GM12878 (cell line): Measurements from ENCODE around the gene TEX51. TPM values are rescaled to one million over a fixed set of nuclear protein-coding genes. Genes with fewer than 3 reads are reported as not detected.

Experiments
- ATAC-seq: fragments of 200-7000 bp; cut with Tn5 transposase; 3 replicates; pipeline ENCODE4 v1.9.1; 2020; ENCODE audit warnings: mild to moderate bottlenecking, moderate library complexity
- BruUV-seq: library from RNA; stranded (reverse); fragments of 400-500 nt; replicated peaks from 2 replicates; lab custom pipeline; 2021; lab: Mats Ljungman, UMichigan
- CTCF ChIA-PET: fragments of 300-600 bp; sonication (Branson Sonifier 250); formaldehyde crosslinking; extraction: SDS; loops from one replicate; lab custom pipeline; 2021; ENCODE audit warnings: inconsistent platforms; lab: Yijun Ruan, JAX
- POLR2A ChIA-PET: fragments of 350-600 bp; formaldehyde crosslinking; extraction: SDS; loops from one replicate; lab custom pipeline; 2021; ENCODE audit warnings: inconsistent platforms; lab: Charles Lee
- RAD21 ChIA-PET: fragments of 300-600 bp; sonication (Branson Sonifier 250); formaldehyde crosslinking; loops from one replicate; lab custom pipeline; 2023; ENCODE audit warnings: antibody characterized with exemption; ENCODE audit not compliant: unreplicated experiment; lab: Charles Lee
- SMC1A ChIA-PET: fragments of 300-600 bp; sonication (Branson Sonifier 250); formaldehyde crosslinking; loops from one replicate; lab custom pipeline; 2023; ENCODE audit not compliant: unreplicated experiment, uncharacterized antibody; lab: Charles Lee
- DNase-seq: peaks from one replicate; pipeline ENCODE4 v3.0.0-alpha.2; 2011; ENCODE audit warnings: low read depth, low spot score
- FAIRE-seq: peaks from 3 replicates; lab custom pipeline; 2011; peaks lifted over from hg19 to GRCh38; lab: Jason Lieb, UNC
- H2AFZ ChIP-seq: 2 replicates; pipeline ENCODE4 v1.6.0; 2011; ENCODE audit warnings: low read depth, low read length, control low read depth; ENCODE audit not compliant: control insufficient read depth
- H3K27ac ChIP-seq: 2 replicates; pipeline ENCODE4 v1.5.1; 2011; ENCODE audit warnings: control low read depth; ENCODE audit not compliant: control insufficient read depth, insufficient read depth
- H3K27me3 ChIP-seq, 2 experiments: replicated peaks in 1 of 2; 2 replicates each; pipeline versions ENCODE4 v1.6.0 to v1.6.1; 2011; ENCODE audit warnings: low read length in 1 of 2; ENCODE audit not compliant: control insufficient read depth in 2 of 2, insufficient read depth in 2 of 2
- H3K36me3 ChIP-seq, 2 experiments: 2 replicates each; pipeline ENCODE4 v1.5.1; 2011; ENCODE audit warnings: low read length in 1 of 2; ENCODE audit not compliant: control insufficient read depth in 2 of 2, insufficient read depth in 2 of 2
- H3K4me1 ChIP-seq: 2 replicates; pipeline ENCODE4 v1.6.1; 2011; ENCODE audit warnings: mild to moderate bottlenecking, low read length, moderate library complexity, mixed read lengths; ENCODE audit not compliant: control insufficient read depth, insufficient read depth
- H3K4me2 ChIP-seq: 2 replicates; pipeline ENCODE4 v1.6.0; 2011; ENCODE audit warnings: control low read depth; ENCODE audit not compliant: control insufficient read depth, insufficient read depth
- H3K4me3 ChIP-seq: fragments of 200-600 bp; sonication (generic); 2 replicates; pipeline ENCODE4 v1.5.1; 2016
- H3K79me2 ChIP-seq: 2 replicates; pipeline ENCODE4 v1.6.0; 2011; ENCODE audit warnings: low read length; ENCODE audit not compliant: control insufficient read depth, insufficient read depth
- H3K9ac ChIP-seq: 2 replicates; pipeline ENCODE4 v1.8.0; 2011; ENCODE audit warnings: low read length, control low read depth, mixed read lengths; ENCODE audit not compliant: control insufficient read depth, insufficient read depth
- H3K9me3 ChIP-seq: replicated peaks from 3 replicates; pipeline ENCODE4 v1.5.1; 2011; ENCODE audit warnings: mild to moderate bottlenecking, low read length; ENCODE audit not compliant: control insufficient read depth, insufficient read depth
- H4K20me1 ChIP-seq: 2 replicates; pipeline ENCODE4 v1.6.0; 2011; ENCODE audit not compliant: control insufficient read depth, insufficient read depth
- CREB1 ChIP-seq: IDR thresholded peaks from 2 replicates; pipeline ENCODE4 v1.6.1; 2012; ENCODE audit warnings: low read depth, mild to moderate bottlenecking, inconsistent platforms
- HDAC6 ChIP-seq: fragments of 200-600 bp; sonication (generic); IDR thresholded peaks from one replicate; pipeline ENCODE4 v1.8.0; 2017; ENCODE audit warnings: antibody characterized with exemption; ENCODE audit not compliant: unreplicated experiment
- MEF2B ChIP-seq: fragments of 450-650 bp; IDR thresholded peaks from 2 replicates; pipeline ENCODE4 v1.6.1; 2018; ENCODE audit warnings: mild to moderate bottlenecking, moderate library complexity; ENCODE audit not compliant: partially characterized antibody, poor library complexity, severe bottlenecking
- NR2C1 ChIP-seq: fragments of 450-650 bp; IDR thresholded peaks from 2 replicates; pipeline ENCODE4 v1.6.1; 2017; ENCODE audit warnings: antibody characterized with exemption, mild to moderate bottlenecking, moderate library complexity
- ZNF622 ChIP-seq: fragments of 450-650 bp; IDR thresholded peaks from 2 replicates; pipeline ENCODE4 v1.6.1; 2017; ENCODE audit warnings: mild to moderate bottlenecking, inconsistent platforms
- WGBS: methylation state at CpG from one replicate; pipeline ENCODE4 v1.1.6; 2016; ENCODE audit warnings: low lambda C conversion rate; ENCODE audit not compliant: insufficient replicate concordance, insufficient coverage; ENCODE audit errors: missing lambda C conversion rate; 5-methylcytosine and 5-hydroxymethylcytosine counted together
- in situ Hi-C: fragments of 300-500 bp; cut with MboI; formaldehyde crosslinking; loops from 9 replicates; pipeline ENCODE4 v1.14.3; 2018; ENCODE audit warnings: mixed read lengths
- intact Hi-C: fragments of 100-400 bp; cut with micrococcal nuclease; formaldehyde crosslinking; loops from one replicate; pipeline ENCODE4 v1.14.2; 2022; ENCODE audit not compliant: unreplicated experiment
- polyA plus RNA-seq, 11 experiments: library from polyadenylated mRNA; depleted of rRNA in 4 of 11; unstranded in 6 of 11; stranded (reverse) in 5 of 11; fragments of >200 nt; fragmentation: Nextera tagmentation in 4 of 11; fragmentation: Illumina TruSeq in 1 of 11; extraction: Ambion mirVana in 4 of 11; extraction: Trizol in 1 of 11; gene quantifications; 1 replicate in 1 of 11; 2 replicates in 10 of 11; pipeline versions ENCODE4 v1.2.1 to v1.2.3, GENCODE V29; 2011 to 2016; ENCODE audit warnings: inconsistent platforms in 2 of 11, missing spikeins in 2 of 11, low read depth in 1 of 11
- total RNA-seq, 4 experiments: library from RNA; depleted of rRNA in 3 of 4; stranded (reverse); fragments of >200 nt in 3 of 4; fragmentation: Illumina TruSeq in 1 of 4; extraction: Trizol in 1 of 4; gene quantifications; 2 replicates each; pipeline versions ENCODE4 v1.2.1 to v1.2.3, GENCODE V29; 2013 to 2021
- TF ChIP-seq, protein P1 (sequence below): fragments of 450-650 bp; IDR thresholded peaks from 2 replicates; pipeline ENCODE4 v1.6.1; 2016; ENCODE audit warnings: mild to moderate bottlenecking, moderate library complexity, borderline replicate concordance
- TF ChIP-seq, protein P2 (sequence below): fragments of 450-650 bp; IDR thresholded peaks from 2 replicates; pipeline ENCODE4 v1.6.1; 2017; ENCODE audit warnings: mild to moderate bottlenecking
- TF ChIP-seq, protein P3 (sequence below): fragments of 450-650 bp; IDR thresholded peaks from 2 replicates; pipeline ENCODE4 v1.6.1; 2017; ENCODE audit warnings: borderline replicate concordance

The TEX51 gene
- total and polyA plus RNA-seq, 10 of the 15 experiments (the other 5 are each of a cell fraction or from before 2014, with no cell fraction given): not detected

DNA sequence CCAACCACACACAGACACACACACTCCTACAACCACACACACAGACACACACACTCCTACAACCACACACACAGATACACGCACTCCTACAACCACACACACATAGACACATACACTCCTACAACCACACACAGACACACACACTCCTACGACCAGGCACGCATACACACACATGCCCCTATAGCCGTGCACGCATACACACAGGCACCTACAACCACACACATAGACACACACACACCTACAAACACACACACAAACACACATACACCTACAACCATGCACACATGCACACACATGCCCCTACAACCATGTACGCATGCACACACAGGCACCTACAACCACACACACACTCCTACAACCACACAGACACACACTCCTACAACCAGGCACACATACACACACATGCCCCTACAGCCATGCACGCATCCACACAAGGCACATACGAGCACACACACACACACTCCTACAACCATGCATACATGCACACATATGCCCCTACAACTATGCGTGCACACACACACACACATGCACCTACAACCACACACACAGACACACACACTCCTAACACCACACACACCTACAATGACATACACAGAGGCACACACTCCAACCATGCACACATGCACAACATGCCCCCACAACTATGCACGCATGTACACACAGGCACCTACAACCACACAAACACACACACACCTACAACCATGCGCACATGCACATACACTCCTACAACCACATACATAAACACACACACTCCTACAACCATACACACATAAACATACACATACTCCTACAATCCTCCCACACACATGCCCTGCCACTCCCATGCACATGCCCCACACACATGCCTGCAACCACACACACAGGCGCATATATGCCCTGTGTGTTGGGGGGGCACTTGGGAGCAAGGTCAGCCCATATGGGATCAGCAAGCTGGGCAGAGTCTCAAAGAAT, 19.1 kb upstream of the TEX51 start:
- TF ChIP-seq MEF2B: no peak
- TF ChIP-seq ZNF622: no peak
- no peak overlapping the region for H3K9ac ChIP-seq
- no peak for ATAC-seq
- no peaks in the 10 kb centered on the region for H3K9me3 ChIP-seq
- no peak for DNase-seq
- no peaks in the 10 kb centered on the region for H3K79me2 ChIP-seq
- H3K4me3 ChIP-seq: no peak overlapping the region
- H3K4me2 ChIP-seq: no peak overlapping the region
- H2AFZ ChIP-seq: no peak overlapping the region
- in situ Hi-C loops: no loop called here
- no peaks in the 10 kb centered on the region for H3K27me3 ChIP-seq
- FAIRE-seq: no peak
- ChIA-PET CTCF (no interaction called here), POLR2A (no interaction called here), RAD21 (no interaction called here), SMC1A (no interaction called here)
- BruUV-seq: no TSS peak
- intact Hi-C loops: loop anchor here (10.0 kb wide), 1 partner anchor 175 kb away; no protein-coding TSS in a partner anchor
- no peaks in the 10 kb centered on the region for H4K20me1 ChIP-seq
- 76% methylated on average over 12 of the region's 12 CpGs for WGBS
- H3K4me1 ChIP-seq: no peaks in the 10 kb centered on the region
- H3K27ac ChIP-seq: no peak overlapping the region
- no peaks in the 10 kb centered on the region for H3K36me3 ChIP-seq

DNA sequence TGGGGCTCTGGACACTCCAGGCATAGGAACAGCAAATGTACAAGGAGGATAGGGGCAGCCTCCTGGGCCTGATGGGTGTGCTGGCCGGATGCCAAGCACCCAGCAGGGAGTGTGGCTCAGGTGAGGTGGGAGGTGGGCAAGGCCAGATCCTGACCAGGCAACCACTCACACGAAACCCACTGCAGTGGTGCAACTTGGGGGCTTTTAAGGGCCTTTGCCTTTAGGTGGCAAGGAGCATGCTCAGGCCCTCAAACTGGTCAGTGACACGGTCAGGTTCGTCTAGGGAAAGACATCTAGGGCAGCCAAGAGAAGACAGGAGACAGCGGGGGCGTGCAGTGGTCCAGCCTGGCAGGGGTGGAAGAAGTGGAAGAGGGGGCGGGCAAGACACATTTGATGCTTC, 18.4 kb upstream of the TEX51 start:
- no peak overlapping the region for H2AFZ ChIP-seq
- no peak overlapping the region for H3K4me3 ChIP-seq
- in situ Hi-C loops: no loop called here
- H3K79me2 ChIP-seq: no peaks in the 10 kb centered on the region
- H3K27me3 ChIP-seq: no peaks in the 10 kb centered on the region
- no peak overlapping the region for H3K4me2 ChIP-seq
- intact Hi-C loops: loop anchor here (10.0 kb wide), 1 partner anchor 174 kb away; no protein-coding TSS in a partner anchor
- ChIA-PET RAD21 (no interaction called here), SMC1A (no interaction called here), CTCF (no interaction called here), POLR2A (no interaction called here)
- H3K9me3 ChIP-seq: no peaks in the 10 kb centered on the region
- H3K27ac ChIP-seq: no peak overlapping the region
- no peaks in the 10 kb centered on the region for H3K36me3 ChIP-seq
- ATAC-seq (no peak), FAIRE-seq (no peak), DNase-seq (no peak)
- no peak overlapping the region for H3K9ac ChIP-seq
- 30% methylated on average over 7 of the region's 7 CpGs for WGBS
- H3K4me1 ChIP-seq: no peaks in the 10 kb centered on the region
- BruUV-seq: no TSS peak
- H4K20me1 ChIP-seq: no peaks in the 10 kb centered on the region
- TF ChIP-seq, protein P1, sequence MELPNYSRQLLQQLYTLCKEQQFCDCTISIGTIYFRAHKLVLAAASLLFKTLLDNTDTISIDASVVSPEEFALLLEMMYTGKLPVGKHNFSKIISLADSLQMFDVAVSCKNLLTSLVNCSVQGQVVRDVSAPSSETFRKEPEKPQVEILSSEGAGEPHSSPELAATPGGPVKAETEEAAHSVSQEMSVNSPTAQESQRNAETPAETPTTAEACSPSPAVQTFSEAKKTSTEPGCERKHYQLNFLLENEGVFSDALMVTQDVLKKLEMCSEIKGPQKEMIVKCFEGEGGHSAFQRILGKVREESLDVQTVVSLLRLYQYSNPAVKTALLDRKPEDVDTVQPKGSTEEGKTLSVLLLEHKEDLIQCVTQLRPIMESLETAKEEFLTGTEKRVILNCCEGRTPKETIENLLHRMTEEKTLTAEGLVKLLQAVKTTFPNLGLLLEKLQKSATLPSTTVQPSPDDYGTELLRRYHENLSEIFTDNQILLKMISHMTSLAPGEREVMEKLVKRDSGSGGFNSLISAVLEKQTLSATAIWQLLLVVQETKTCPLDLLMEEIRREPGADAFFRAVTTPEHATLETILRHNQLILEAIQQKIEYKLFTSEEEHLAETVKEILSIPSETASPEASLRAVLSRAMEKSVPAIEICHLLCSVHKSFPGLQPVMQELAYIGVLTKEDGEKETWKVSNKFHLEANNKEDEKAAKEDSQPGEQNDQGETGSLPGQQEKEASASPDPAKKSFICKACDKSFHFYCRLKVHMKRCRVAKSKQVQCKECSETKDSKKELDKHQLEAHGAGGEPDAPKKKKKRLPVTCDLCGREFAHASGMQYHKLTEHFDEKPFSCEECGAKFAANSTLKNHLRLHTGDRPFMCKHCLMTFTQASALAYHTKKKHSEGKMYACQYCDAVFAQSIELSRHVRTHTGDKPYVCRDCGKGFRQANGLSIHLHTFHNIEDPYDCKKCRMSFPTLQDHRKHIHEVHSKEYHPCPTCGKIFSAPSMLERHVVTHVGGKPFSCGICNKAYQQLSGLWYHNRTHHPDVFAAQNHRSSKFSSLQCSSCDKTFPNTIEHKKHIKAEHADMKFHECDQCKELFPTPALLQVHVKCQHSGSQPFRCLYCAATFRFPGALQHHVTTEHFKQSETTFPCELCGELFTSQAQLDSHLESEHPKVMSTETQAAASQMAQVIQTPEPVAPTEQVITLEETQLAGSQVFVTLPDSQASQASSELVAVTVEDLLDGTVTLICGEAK: no peak
- TF ChIP-seq CREB1 (no peak), NR2C1 (no peak), HDAC6 (no peak)
- TF ChIP-seq, protein P2, sequence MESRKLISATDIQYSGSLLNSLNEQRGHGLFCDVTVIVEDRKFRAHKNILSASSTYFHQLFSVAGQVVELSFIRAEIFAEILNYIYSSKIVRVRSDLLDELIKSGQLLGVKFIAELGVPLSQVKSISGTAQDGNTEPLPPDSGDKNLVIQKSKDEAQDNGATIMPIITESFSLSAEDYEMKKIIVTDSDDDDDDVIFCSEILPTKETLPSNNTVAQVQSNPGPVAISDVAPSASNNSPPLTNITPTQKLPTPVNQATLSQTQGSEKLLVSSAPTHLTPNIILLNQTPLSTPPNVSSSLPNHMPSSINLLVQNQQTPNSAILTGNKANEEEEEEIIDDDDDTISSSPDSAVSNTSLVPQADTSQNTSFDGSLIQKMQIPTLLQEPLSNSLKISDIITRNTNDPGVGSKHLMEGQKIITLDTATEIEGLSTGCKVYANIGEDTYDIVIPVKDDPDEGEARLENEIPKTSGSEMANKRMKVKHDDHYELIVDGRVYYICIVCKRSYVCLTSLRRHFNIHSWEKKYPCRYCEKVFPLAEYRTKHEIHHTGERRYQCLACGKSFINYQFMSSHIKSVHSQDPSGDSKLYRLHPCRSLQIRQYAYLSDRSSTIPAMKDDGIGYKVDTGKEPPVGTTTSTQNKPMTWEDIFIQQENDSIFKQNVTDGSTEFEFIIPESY: no peak
- TF ChIP-seq, protein P3, sequence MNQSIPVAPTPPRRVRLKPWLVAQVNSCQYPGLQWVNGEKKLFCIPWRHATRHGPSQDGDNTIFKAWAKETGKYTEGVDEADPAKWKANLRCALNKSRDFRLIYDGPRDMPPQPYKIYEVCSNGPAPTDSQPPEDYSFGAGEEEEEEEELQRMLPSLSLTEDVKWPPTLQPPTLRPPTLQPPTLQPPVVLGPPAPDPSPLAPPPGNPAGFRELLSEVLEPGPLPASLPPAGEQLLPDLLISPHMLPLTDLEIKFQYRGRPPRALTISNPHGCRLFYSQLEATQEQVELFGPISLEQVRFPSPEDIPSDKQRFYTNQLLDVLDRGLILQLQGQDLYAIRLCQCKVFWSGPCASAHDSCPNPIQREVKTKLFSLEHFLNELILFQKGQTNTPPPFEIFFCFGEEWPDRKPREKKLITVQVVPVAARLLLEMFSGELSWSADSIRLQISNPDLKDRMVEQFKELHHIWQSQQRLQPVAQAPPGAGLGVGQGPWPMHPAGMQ: no peak
